ENCODE measurements around the gene ITK. TPM values are rescaled to one million over a fixed set of nuclear protein-coding genes. Genes with fewer than 3 reads are reported as not detected.

The ITK gene
- total RNA-seq, 1 donor from 2014 or later = not detected

- Mint-ChIP-seq H3K27me3 (peaks cover 10% of the 10 kb centered on the region), H3K9me3 (ENCODE audit: low read depth) (no peaks in the 10 kb centered on the region)
Measured at GRCh38 chr5:157189223-157189622, 8.6 kb downstream of the ITK start.

GRCh38 chr5:157193699-157194424 lies 13.2 kb downstream of the ITK start:
- H3K27me3 Mint-ChIP-seq = peaks cover 6% of the 10 kb centered on the region
- H3K4me3 Mint-ChIP-seq (ENCODE audit: low read depth) = no peak overlapping the region
- H3K9me3 Mint-ChIP-seq (ENCODE audit: low read depth) = no peaks in the 10 kb centered on the region
- DNase-seq (ENCODE audit: low spot score, unreplicated experiment) = no peak
- TF ChIP-seq CTCF (IDR thresholded peaks at IDR 0.05; ENCODE audit: unreplicated experiment) = no peak
- H3K27ac Mint-ChIP-seq = no peak overlapping the region
- H3K4me1 Mint-ChIP-seq (ENCODE audit: low read depth) = no peaks in the 10 kb centered on the region
- H3K36me3 Mint-ChIP-seq (ENCODE audit: insufficient read depth) = no peaks in the 10 kb centered on the region

More at GRCh38 chr5:157189223-157189622, 8.6 kb downstream of the ITK start:
- Mint-ChIP-seq H3K27ac (no peak overlapping the region), H3K4me3 (ENCODE audit: low read depth) (no peak overlapping the region), H3K36me3 (ENCODE audit: insufficient read depth) (no peaks in the 10 kb centered on the region), H3K4me1 (ENCODE audit: low read depth) (no peaks in the 10 kb centered on the region)
- DNase-seq (ENCODE audit: low spot score, unreplicated experiment) = no peak
- TF ChIP-seq CTCF (IDR thresholded peaks at IDR 0.05; ENCODE audit: unreplicated experiment) = no peak

DNA sequence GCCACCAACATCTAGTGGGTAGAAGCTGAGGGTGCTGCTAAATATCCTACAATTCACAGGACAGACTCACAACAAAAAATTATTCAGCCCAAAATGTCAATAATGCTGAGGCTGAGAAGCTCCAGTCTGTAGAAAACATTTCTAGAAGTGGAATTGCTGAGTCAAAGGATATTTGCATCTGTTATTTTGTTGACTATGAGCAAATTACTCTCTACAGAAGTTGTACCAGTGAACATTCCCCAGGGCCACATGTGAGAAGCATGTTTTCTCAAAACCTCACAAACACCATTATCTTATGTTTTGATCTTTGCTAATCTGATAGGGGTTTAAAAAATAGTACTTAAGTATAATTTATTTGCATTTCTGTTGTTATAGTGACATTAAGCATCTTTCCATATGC lies 15.4 kb downstream of the ITK start:
- no peaks in the 10 kb centered on the region for H3K4me1 Mint-ChIP-seq (ENCODE audit: low read depth)
- peaks cover 3% of the 10 kb centered on the region for H3K27me3 Mint-ChIP-seq
- no peaks in the 10 kb centered on the region for H3K9me3 Mint-ChIP-seq (ENCODE audit: low read depth)
- no peak for DNase-seq (ENCODE audit: low spot score, unreplicated experiment)
- no peak for TF ChIP-seq CTCF (IDR thresholded peaks at IDR 0.05; ENCODE audit: unreplicated experiment)
- H3K4me3 Mint-ChIP-seq (ENCODE audit: low read depth) = no peak overlapping the region
- H3K36me3 Mint-ChIP-seq (ENCODE audit: insufficient read depth) = no peaks in the 10 kb centered on the region
- no peak overlapping the region for H3K27ac Mint-ChIP-seq

DNA sequence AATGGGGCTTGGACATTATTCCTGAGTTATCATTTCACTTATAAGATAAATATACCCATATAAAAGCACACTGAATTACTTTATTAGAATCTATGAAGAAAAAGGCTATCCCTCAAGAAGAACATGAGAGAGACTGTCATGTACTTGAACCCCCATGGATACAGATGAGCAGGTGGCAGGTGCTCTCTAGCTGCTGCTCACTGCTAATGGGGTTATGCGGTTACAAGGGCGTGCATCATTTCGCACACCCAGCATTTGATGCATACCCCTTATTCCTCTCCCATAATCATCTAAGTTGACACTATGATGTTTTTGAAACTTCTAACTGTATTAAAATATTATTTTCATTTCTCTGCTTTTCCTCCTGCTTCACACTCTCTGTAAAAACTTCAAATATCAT lies 16.4 kb downstream of the ITK start:
- TF ChIP-seq CTCF (IDR thresholded peaks at IDR 0.05; ENCODE audit: unreplicated experiment) = no peak
- H3K27ac Mint-ChIP-seq = no peak overlapping the region
- H3K9me3 Mint-ChIP-seq (ENCODE audit: low read depth) = no peaks in the 10 kb centered on the region
- H3K27me3 Mint-ChIP-seq = peaks cover 3% of the 10 kb centered on the region
- no peak overlapping the region for H3K4me3 Mint-ChIP-seq (ENCODE audit: low read depth)
- DNase-seq (ENCODE audit: low spot score, unreplicated experiment) = no peak
- no peaks in the 10 kb centered on the region for H3K4me1 Mint-ChIP-seq (ENCODE audit: low read depth)
- no peaks in the 10 kb centered on the region for H3K36me3 Mint-ChIP-seq (ENCODE audit: insufficient read depth)

GRCh38 chr5:157198277-157198986 lies 17.8 kb downstream of the ITK start:
- Mint-ChIP-seq H3K36me3 (ENCODE audit: insufficient read depth) (no peaks in the 10 kb centered on the region), H3K4me3 (ENCODE audit: low read depth) (no peak overlapping the region), H3K9me3 (ENCODE audit: low read depth) (no peaks in the 10 kb centered on the region), H3K27ac (no peak overlapping the region), H3K27me3 (peaks cover 3% of the 10 kb centered on the region), H3K4me1 (ENCODE audit: low read depth) (no peaks in the 10 kb centered on the region)
- no peak for TF ChIP-seq CTCF (IDR thresholded peaks at IDR 0.05; ENCODE audit: unreplicated experiment)
- DNase-seq (ENCODE audit: low spot score, unreplicated experiment) = no peak
